ENCODE measurements around the gene LUZP2. TPM values are rescaled to one million over a fixed set of nuclear protein-coding genes. Genes with fewer than 3 reads are reported as not detected.

LUZP2 gene
- polyA plus RNA-seq, 1 experiment = 1.6 TPM

GRCh38 chr11:24793479-24793878 lies 296.6 kb downstream of the LUZP2 start:
- no peak for DNase-seq (ENCODE audit: low read depth, low spot score)
- Histone ChIP-seq H3K4me3 (ENCODE audit: low read depth, low read length) (no peak overlapping the region), H3K9me3 (ENCODE audit: control insufficient read depth, insufficient read depth, low read length) (no peaks in the 10 kb centered on the region), H3K27me3 (ENCODE audit: control insufficient read depth, insufficient read depth, low read length) (no peaks in the 10 kb centered on the region), H3K27ac (ENCODE audit: low read depth, low read length) (no peak overlapping the region)
- TF ChIP-seq CTCF (IDR thresholded peaks at IDR 0.05; ENCODE audit: low read depth, low read length) = no peak
- ChIA-PET POLR2A (no interaction called here), CTCF (no interaction called here)

- no peaks in the 10 kb centered on the region for H3K9me3 ChIP-seq (ENCODE audit: control insufficient read depth, insufficient read depth, low read length)
- ChIA-PET POLR2A (no interaction called here), CTCF (no interaction called here)
- no peaks in the 10 kb centered on the region for H3K27me3 ChIP-seq (ENCODE audit: control insufficient read depth, insufficient read depth, low read length)
- no peak for TF ChIP-seq CTCF (IDR thresholded peaks at IDR 0.05; ENCODE audit: low read depth, low read length)
- no peak for DNase-seq (ENCODE audit: low read depth, low spot score)
- H3K27ac ChIP-seq (ENCODE audit: low read depth, low read length) = no peak overlapping the region
- H3K4me3 ChIP-seq (ENCODE audit: low read depth, low read length) = no peak overlapping the region
These were observed 297.2 kb downstream of the LUZP2 start for GRCh38 chr11:24794064-24794463.

GRCh38 chr11:24805671-24806070 lies 308.8 kb downstream of the LUZP2 start:
- POLR2A ChIA-PET = no interaction called here
- TF ChIP-seq CTCF (IDR thresholded peaks at IDR 0.05; ENCODE audit: low read depth, low read length) = no peak
- CTCF ChIA-PET = no interaction called here

GRCh38 chr11:24808173-24808572 lies 311.3 kb downstream of the LUZP2 start:
- Histone ChIP-seq H3K27ac (ENCODE audit: low read depth, low read length) (no peak overlapping the region), H3K9me3 (ENCODE audit: control insufficient read depth, insufficient read depth, low read length) (no peaks in the 10 kb centered on the region), H3K4me3 (ENCODE audit: low read depth, low read length) (no peak overlapping the region), H3K27me3 (ENCODE audit: control insufficient read depth, insufficient read depth, low read length) (no peaks in the 10 kb centered on the region)
- ChIA-PET POLR2A (no interaction called here), CTCF (no interaction called here)
- no peak for TF ChIP-seq CTCF (IDR thresholded peaks at IDR 0.05; ENCODE audit: low read depth, low read length)
- no peak for DNase-seq (ENCODE audit: low read depth, low spot score)

More at GRCh38 chr11:24805671-24806070, 308.8 kb downstream of the LUZP2 start:
- no peak overlapping the region for H3K27ac ChIP-seq (ENCODE audit: low read depth, low read length)
- no peak for DNase-seq (ENCODE audit: low read depth, low spot score)
- no peak overlapping the region for H3K4me3 ChIP-seq (ENCODE audit: low read depth, low read length)
- no peaks in the 10 kb centered on the region for H3K27me3 ChIP-seq (ENCODE audit: control insufficient read depth, insufficient read depth, low read length)
- H3K9me3 ChIP-seq (ENCODE audit: control insufficient read depth, insufficient read depth, low read length) = no peaks in the 10 kb centered on the region

- DNase-seq (ENCODE audit: low read depth, low spot score) = no peak
- Histone ChIP-seq H3K4me3 (ENCODE audit: low read depth, low read length) (no peak overlapping the region), H3K27me3 (ENCODE audit: control insufficient read depth, insufficient read depth, low read length) (no peaks in the 10 kb centered on the region), H3K27ac (ENCODE audit: low read depth, low read length) (no peak overlapping the region), H3K9me3 (ENCODE audit: control insufficient read depth, insufficient read depth, low read length) (no peaks in the 10 kb centered on the region)
- ChIA-PET CTCF (no interaction called here), POLR2A (no interaction called here)
- TF ChIP-seq CTCF (IDR thresholded peaks at IDR 0.05; ENCODE audit: low read depth, low read length) = no peak
These were observed 322.2 kb downstream of the LUZP2 start for GRCh38 chr11:24819006-24819405.

Data from AG04450 (cell line).